NB4 (cell line): Measurements from ENCODE around the gene SDC3.

Experiments
- CTCF ChIP-seq: IDR thresholded peaks from one replicate; pipeline ENCODE4 v1.5.1; 2012; ENCODE audit warnings: low read depth, low read length
- MAX ChIP-seq: IDR thresholded peaks from 2 replicates; pipeline ENCODE4 v1.6.1; 2011; ENCODE audit warnings: low read depth, low read length
- MYC ChIP-seq: IDR thresholded peaks from 2 replicates; pipeline ENCODE4 v1.6.1; 2011; ENCODE audit warnings: low read depth, low read length
- POLR2A ChIP-seq: IDR thresholded peaks from 2 replicates; pipeline ENCODE4 v1.6.1; 2011; ENCODE audit warnings: mild to moderate bottlenecking; ENCODE audit not compliant: insufficient read length; ENCODE audit errors: extremely low read depth

GRCh38 chr1:30868833-30869435 is 39.6 kb downstream of the SDC3 start:
- TF ChIP-seq CTCF (no peak), POLR2A (no peak), MAX (no peak), MYC (no peak)
